AG09319 (cell line): ENCODE measurements around the gene ZCCHC10.
"Not testable (repeated sequence)": the region's sequence is repeated elsewhere in the genome, so short reads cannot be mapped to it uniquely, and the experiment has no call there.

ENCODE experiments used
- DNase-seq: peaks from one replicate; pipeline ENCODE4 v3.0.0-alpha.2; 2010; ENCODE audit warnings: low read depth; ENCODE audit errors: extremely low read depth
- CTCF ChIP-seq: IDR thresholded peaks from 2 replicates; pipeline ENCODE4 v1.5.1; 2011; ENCODE audit warnings: low read depth, mild to moderate bottlenecking, inconsistent platforms, low read length, moderate library complexity

Gene ZCCHC10

GRCh38 chr5:133026664-133027153, 360 bp upstream of the ZCCHC10 start:
- no peak for TF ChIP-seq CTCF

GRCh38 chr5:133019471-133019870, 6.9 kb downstream of the ZCCHC10 start:
- not testable (repeated sequence) for DNase-seq

More at GRCh38 chr5:133026664-133027153, 360 bp upstream of the ZCCHC10 start:
- DNase-seq = no peak

- no peak for DNase-seq
- no peak for TF ChIP-seq CTCF
Observed at GRCh38 chr5:133017964-133018363, 8.4 kb downstream of the ZCCHC10 start.

- peak; percentile 0 for DNase-seq
- no peak for TF ChIP-seq CTCF
Observed at GRCh38 chr5:133015466-133015865, 10.9 kb downstream of the ZCCHC10 start.

- not testable (repeated sequence) for DNase-seq
Observed at GRCh38 chr5:133008455-133008854, 17.9 kb downstream of the ZCCHC10 start.

- no peak for TF ChIP-seq CTCF
- DNase-seq = no peak
Observed at GRCh38 chr5:133006653-133007052, 19.7 kb downstream of the ZCCHC10 start.

GRCh38 chr5:132999246-132999645, 27.1 kb downstream of the ZCCHC10 start:
- TF ChIP-seq CTCF = no peak
- DNase-seq = no peak

- no peak for TF ChIP-seq CTCF
- no peak for DNase-seq
Observed at GRCh38 chr5:132998556-132998955, 27.8 kb downstream of the ZCCHC10 start.
